ENCODE measurements around the gene ZNF566.

GRCh38 chr19:36417752-36418286, 71.5 kb downstream of the ZNF566 start:
- no peak for TF ChIP-seq CTCF (conservative IDR thresholded peaks at IDR 0.05; ENCODE audit: low read depth, low read length)
- TF ChIP-seq RCOR1 (IDR thresholded peaks at IDR 0.05; ENCODE audit: insufficient replicate concordance, low read length): no peak
- TF ChIP-seq POLR2A (IDR thresholded peaks at IDR 0.05; ENCODE audit: low read depth, low read length): no peak
- TF ChIP-seq CEBPB (IDR thresholded peaks at IDR 0.05; ENCODE audit: low read depth, low read length): no peak
- TF ChIP-seq RAD21 (IDR thresholded peaks at IDR 0.05; ENCODE audit: low read length): no peak
- TF ChIP-seq, protein P1, sequence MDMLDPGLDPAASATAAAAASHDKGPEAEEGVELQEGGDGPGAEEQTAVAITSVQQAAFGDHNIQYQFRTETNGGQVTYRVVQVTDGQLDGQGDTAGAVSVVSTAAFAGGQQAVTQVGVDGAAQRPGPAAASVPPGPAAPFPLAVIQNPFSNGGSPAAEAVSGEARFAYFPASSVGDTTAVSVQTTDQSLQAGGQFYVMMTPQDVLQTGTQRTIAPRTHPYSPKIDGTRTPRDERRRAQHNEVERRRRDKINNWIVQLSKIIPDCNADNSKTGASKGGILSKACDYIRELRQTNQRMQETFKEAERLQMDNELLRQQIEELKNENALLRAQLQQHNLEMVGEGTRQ (IDR thresholded peaks at IDR 0.05; ENCODE audit: low read depth, low read length): no peak
- TF ChIP-seq MXI1 (IDR thresholded peaks at IDR 0.05; ENCODE audit: borderline replicate concordance, low read depth, low read length): no peak
- no peak for TF ChIP-seq BHLHE40 (IDR thresholded peaks at IDR 0.05; ENCODE audit: low read depth, low read length)
- no peak for TF ChIP-seq SMC3 (IDR thresholded peaks at IDR 0.05; ENCODE audit: low read depth, low read length)

Measured in IMR-90 (cell line).